Gastroesophageal sphincter (tissue), 4 donors: Measurements from ENCODE around the gene PIAS1. TPM values are rescaled to one million over a fixed set of nuclear protein-coding genes. Genes with fewer than 3 reads are reported as not detected.

Source experiments
- ATAC-seq: fragments of 150-250 bp; one replicate; pipeline ENCODE4 v1.9.1; 2016; ENCODE audit warnings: mild to moderate bottlenecking, moderate library complexity
- H3K27ac ChIP-seq, 4 donors: fragments of 200-600 bp; sonication (generic) in 3 of 4; 1 replicate in 3 of 4; 2 replicates in 1 of 4; pipeline ENCODE4 v1.5.1; 2016 to 2019
- H3K27me3 ChIP-seq: fragments of 200-600 bp; sonication (generic); one replicate; pipeline ENCODE4 v1.5.1; 2019
- H3K36me3 ChIP-seq, 2 donors: fragments of 200-600 bp; sonication (generic); one replicate each; pipeline ENCODE4 v1.5.1; 2019; ENCODE audit warnings: control low read depth in 1 of 2
- H3K4me1 ChIP-seq, 3 donors: fragments of 200-600 bp; sonication (generic); 1 replicate in 2 of 3; 2 replicates in 1 of 3; pipeline ENCODE4 v1.5.1; 2016 to 2019; ENCODE audit warnings: control low read depth in 2 of 3
- H3K4me3 ChIP-seq, 2 donors: fragments of 200-600 bp; sonication (generic); one replicate each; pipeline ENCODE4 v1.5.1; 2019; ENCODE audit warnings: mild to moderate bottlenecking in 1 of 2, moderate library complexity in 1 of 2
- H3K9me3 ChIP-seq, 3 donors: fragments of 200-600 bp; sonication (generic); one replicate each; pipeline ENCODE4 v1.5.1; 2017 to 2019; ENCODE audit warnings: control low read depth in 2 of 3
- CTCF ChIP-seq, 4 experiments: fragments of 200-600 bp in 2 of 4; fragments of 450-650 bp in 2 of 4; sonication (generic) in 1 of 4; IDR thresholded peaks; one replicate each; pipeline ENCODE4 v1.5.1; 2017 to 2019; ENCODE audit warnings: antibody characterized with exemption in 4 of 4, mild to moderate bottlenecking in 2 of 4, moderate library complexity in 2 of 4
- EP300 ChIP-seq: sonication (generic); formaldehyde crosslinking; IDR thresholded peaks from one replicate; pipeline ENCODE4 v1.6.1; 2017; ENCODE audit warnings: antibody characterized with exemption, mild to moderate bottlenecking
- POLR2A ChIP-seq, 2 donors: fragments of 450-650 bp; IDR thresholded peaks; one replicate each; pipeline ENCODE4 v1.6.1; 2017; ENCODE audit warnings: antibody characterized with exemption in 2 of 2, mild to moderate bottlenecking in 2 of 2, moderate library complexity in 1 of 2
- POLR2AphosphoS5 ChIP-seq: sonication (generic); formaldehyde crosslinking; IDR thresholded peaks from one replicate; pipeline ENCODE4 v1.6.1; 2017; ENCODE audit warnings: antibody characterized with exemption
- WGBS, 2 donors: methylation state at CpG; one replicate each; pipeline ENCODE4 v1.1.5; 2018; ENCODE audit warnings: low coverage in 1 of 2; 5-methylcytosine and 5-hydroxymethylcytosine counted together
- total RNA-seq, 4 donors: library from RNA; depleted of rRNA; stranded (reverse); fragments of >200 nt; gene quantifications; one replicate each; pipeline ENCODE4 v1.1.0, GENCODE V29; 2016

PIAS1 gene
- total RNA-seq, 4 donors from 2014 or later = 26.6 to 101 (median 48.9) TPM

- no peaks in the 10 kb centered on the region for H3K27me3 ChIP-seq
- 79 to 95% methylated on average over 3 of the region's 3 CpGs for WGBS, 2 donors
- peaks cover 0 to 4% (median 0%) of the 10 kb centered on the region in 3 donors for H3K9me3 ChIP-seq
- H3K4me1 ChIP-seq = no peaks in the 10 kb centered on the region
- ATAC-seq = no peak
- H3K36me3 ChIP-seq = no peaks in the 10 kb centered on the region
- H3K4me3 ChIP-seq = no peak overlapping the region
- H3K27ac ChIP-seq = no peak overlapping the region
- no peak for TF ChIP-seq EP300
- no peak for TF ChIP-seq CTCF (IDR thresholded peaks at IDR 0.05)
- no peak for TF ChIP-seq POLR2A (IDR thresholded peaks at IDR 0.05)
- TF ChIP-seq POLR2AphosphoS5 = no peak
These were observed 20.0 kb upstream of the PIAS1 start for GRCh38 chr15:68034081-68034480.

GRCh38 chr15:68034719-68035293 is 19.3 kb upstream of the PIAS1 start:
- Histone ChIP-seq H3K4me3 (no peak overlapping the region), H3K9me3 (peaks cover 0 to 5% (median 0%) of the 10 kb centered on the region in 3 donors), H3K27ac (no peak overlapping the region), H3K4me1 (no peaks in the 10 kb centered on the region), H3K27me3 (no peaks in the 10 kb centered on the region), H3K36me3 (no peaks in the 10 kb centered on the region)
- no peak for ATAC-seq
- 73% methylated on average over 1 of the region's 1 CpG; no CpG with 5 or more reads in 1 of the 2 donors for WGBS, 2 donors
- TF ChIP-seq EP300 (no peak), POLR2A (IDR thresholded peaks at IDR 0.05) (no peak), CTCF (IDR thresholded peaks at IDR 0.05) (no peak), POLR2AphosphoS5 (no peak)

- Histone ChIP-seq H3K36me3 (no peaks in the 10 kb centered on the region), H3K27ac (no peak overlapping the region), H3K4me1 (no peaks in the 10 kb centered on the region), H3K9me3 (peaks cover 0 to 11% (median 0%) of the 10 kb centered on the region in 3 donors), H3K4me3 (no peak overlapping the region), H3K27me3 (no peaks in the 10 kb centered on the region)
- 83% methylated on average over 2 of the region's 2 CpGs; no CpG with 5 or more reads in 1 of the 2 donors for WGBS, 2 donors
- ATAC-seq = no peak
- TF ChIP-seq POLR2A (IDR thresholded peaks at IDR 0.05) = no peak
These were observed 15.9 kb upstream of the PIAS1 start for GRCh38 chr15:68038246-68038645.

GRCh38 chr15:68040144-68040543 is 14.0 kb upstream of the PIAS1 start:
- peaks cover 0 to 11% (median 0%) of the 10 kb centered on the region in 3 donors for H3K9me3 ChIP-seq
- no peak for TF ChIP-seq POLR2A (IDR thresholded peaks at IDR 0.05)
- TF ChIP-seq EP300 = no peak
- TF ChIP-seq POLR2AphosphoS5 = no peak
- TF ChIP-seq CTCF (IDR thresholded peaks at IDR 0.05) = no peak
- no peaks in the 10 kb centered on the region for H3K27me3 ChIP-seq
- ATAC-seq = no peak
- 100% methylated on average over 1 of the region's 1 CpG; no CpG with 5 or more reads in 1 of the 2 donors for WGBS, 2 donors
- no peaks in the 10 kb centered on the region for H3K36me3 ChIP-seq
- no peaks in the 10 kb centered on the region for H3K4me1 ChIP-seq
- no peak overlapping the region for H3K4me3 ChIP-seq
- no peak overlapping the region for H3K27ac ChIP-seq

DNA sequence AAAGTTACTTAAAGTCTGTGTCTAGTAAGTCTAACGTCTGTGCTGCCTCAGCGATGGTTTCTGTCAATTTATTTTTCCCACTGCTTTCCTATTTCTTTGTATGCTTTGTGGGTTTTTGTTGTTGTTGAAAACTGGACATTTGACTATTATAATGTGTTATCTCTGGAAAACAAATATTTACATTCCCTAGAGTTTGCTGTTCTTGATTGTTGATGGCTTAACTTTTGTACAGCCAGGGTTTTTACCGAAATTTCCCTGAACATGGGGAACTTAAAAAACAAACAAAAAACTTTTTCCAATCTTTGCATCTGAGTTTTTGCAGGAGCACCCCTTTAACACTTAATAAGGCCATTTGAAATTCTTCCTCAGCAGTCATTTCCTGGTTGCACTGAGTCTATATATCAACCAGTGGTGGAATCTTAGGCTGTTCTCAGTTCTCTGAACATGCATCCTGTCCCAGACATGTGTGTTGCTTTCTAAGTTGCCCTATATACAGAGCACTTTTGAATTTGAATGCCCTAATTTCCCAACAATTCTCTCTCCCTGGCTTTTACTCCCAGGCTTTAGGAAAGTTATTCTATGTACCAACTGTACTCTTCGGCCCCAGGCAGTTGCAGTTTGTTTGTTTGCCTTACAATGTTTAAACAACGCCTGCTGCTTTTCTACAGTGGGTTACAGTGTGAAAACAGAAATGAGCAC is 11.8 kb upstream of the PIAS1 start:
- no peaks in the 10 kb centered on the region for H3K36me3 ChIP-seq
- H3K4me3 ChIP-seq = no peak overlapping the region
- no peaks in the 10 kb centered on the region for H3K4me1 ChIP-seq
- no peaks in the 10 kb centered on the region for H3K27me3 ChIP-seq
- peaks cover 0 to 8% (median 0%) of the 10 kb centered on the region in 3 donors for H3K9me3 ChIP-seq
- ATAC-seq = no peak
- WGBS, 2 donors = 79 to 90% methylated on average over 4 to 5 of the region's 5 CpGs
- no peak for TF ChIP-seq POLR2AphosphoS5
- TF ChIP-seq POLR2A (IDR thresholded peaks at IDR 0.05) = no peak
- TF ChIP-seq CTCF (IDR thresholded peaks at IDR 0.05) = no peak
- no peak for TF ChIP-seq EP300
- no peak overlapping the region for H3K27ac ChIP-seq
